Activated CD4-positive, alpha-beta T cell treated with anti-CD3 and anti-CD28 coated beads for 24 hours (primary cell): Measurements from ENCODE around the gene LBX1.

Source experiments
- DNase-seq, 2 donors: peaks; one replicate each; pipeline ENCODE4 v3.0.0-alpha.2; 2020; ENCODE audit warnings: low read depth in 2 of 2

LBX1 gene

DNA sequence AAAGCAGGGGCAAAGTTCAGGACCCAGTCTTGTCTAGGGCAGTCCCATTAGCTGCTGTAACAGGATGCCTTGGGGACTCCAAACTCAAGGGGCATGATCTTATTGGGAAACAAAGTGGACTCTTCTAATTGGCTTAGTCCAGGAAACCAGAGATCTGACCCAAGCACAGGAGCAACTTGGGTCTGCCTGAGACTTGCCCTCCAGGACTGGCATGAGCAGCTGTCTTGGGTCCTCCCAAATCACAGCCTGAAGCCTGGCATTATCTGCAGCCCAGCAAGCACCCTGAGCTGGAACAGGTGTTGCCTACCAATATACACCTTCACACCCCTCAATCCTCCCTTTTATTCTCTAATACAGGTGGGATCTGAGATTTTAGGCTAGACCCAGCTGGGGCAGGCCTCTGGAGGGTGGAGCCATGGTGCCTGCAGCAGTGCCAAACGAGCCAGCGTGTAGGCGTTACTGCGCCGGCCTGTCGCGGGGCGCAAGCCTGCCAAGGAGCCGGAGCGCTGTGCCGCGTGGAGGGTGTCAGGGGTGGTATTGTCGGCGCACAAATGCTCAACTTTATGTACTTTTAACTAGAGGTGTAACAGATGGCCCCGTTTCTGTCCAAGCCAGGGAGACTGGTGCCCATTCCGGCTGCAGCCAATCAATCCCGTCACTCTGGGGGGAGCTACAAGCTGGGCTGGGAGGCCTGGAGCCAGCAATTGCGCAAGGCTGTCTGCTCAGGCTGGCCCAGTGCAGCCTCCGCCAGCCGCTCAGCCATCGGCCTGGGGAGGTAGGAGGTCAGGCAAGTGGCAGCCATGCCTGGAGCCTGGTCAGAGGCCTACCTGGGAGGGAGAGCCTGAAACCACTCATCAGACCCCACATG, 12.8 kb upstream of the LBX1 start:
- DNase-seq = no peak

DNA sequence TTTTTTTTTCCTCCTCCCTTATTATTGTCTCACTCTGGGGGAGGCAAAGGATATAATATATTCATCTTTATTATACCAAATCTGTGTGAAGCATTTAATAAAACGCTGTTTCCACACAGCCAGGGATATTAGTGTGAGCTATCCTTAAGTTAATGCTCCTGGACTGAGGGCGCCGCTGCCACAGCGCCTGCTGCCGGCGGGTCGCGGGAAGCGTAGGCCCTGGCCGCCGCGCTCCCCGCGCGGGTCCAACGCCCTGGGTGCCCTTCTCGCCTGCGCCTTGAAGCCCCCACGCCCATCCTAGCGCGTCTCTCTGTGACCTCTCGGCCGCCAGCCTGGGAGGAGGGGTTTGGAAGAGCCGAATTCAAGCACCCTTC, 9.5 kb upstream of the LBX1 start:
- no peak for DNase-seq

DNA sequence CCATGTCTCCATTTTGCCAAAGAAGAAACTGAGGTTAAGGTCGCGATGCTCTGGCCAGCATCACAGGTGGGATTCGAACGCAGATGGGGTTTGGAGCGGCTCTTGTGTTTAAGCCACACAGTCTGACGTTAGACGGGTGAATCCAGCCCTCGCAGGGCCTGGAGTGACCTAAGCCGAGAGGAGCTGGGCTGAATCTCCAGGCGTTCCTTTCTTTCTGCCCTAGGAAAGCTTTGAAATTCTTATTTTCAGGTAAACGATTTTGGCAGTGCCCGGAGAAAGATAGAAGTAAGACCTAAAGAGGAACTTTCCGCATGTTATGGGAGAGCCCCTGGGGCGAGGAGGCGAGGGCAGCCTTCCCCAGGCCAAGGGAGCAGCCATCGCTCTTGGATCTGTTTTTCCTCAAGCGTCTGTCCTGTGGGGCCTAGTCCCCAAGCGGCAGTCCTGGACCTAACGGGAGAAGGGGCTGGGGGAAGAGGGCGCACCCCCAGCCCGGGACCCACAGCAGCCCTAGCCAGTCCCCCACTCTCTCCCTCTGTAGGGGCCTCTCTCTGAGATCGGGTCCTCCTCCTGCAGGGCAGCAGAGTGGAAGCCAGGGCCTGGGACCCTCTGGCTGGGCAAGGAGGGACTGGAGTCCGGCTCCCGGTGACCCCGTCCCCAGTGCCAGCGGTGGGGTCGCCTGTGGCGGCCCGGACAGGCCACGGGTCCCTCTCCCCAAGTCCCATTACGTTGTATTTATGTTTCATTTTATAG, 8.9 kb upstream of the LBX1 start:
- no peak for DNase-seq

DNA sequence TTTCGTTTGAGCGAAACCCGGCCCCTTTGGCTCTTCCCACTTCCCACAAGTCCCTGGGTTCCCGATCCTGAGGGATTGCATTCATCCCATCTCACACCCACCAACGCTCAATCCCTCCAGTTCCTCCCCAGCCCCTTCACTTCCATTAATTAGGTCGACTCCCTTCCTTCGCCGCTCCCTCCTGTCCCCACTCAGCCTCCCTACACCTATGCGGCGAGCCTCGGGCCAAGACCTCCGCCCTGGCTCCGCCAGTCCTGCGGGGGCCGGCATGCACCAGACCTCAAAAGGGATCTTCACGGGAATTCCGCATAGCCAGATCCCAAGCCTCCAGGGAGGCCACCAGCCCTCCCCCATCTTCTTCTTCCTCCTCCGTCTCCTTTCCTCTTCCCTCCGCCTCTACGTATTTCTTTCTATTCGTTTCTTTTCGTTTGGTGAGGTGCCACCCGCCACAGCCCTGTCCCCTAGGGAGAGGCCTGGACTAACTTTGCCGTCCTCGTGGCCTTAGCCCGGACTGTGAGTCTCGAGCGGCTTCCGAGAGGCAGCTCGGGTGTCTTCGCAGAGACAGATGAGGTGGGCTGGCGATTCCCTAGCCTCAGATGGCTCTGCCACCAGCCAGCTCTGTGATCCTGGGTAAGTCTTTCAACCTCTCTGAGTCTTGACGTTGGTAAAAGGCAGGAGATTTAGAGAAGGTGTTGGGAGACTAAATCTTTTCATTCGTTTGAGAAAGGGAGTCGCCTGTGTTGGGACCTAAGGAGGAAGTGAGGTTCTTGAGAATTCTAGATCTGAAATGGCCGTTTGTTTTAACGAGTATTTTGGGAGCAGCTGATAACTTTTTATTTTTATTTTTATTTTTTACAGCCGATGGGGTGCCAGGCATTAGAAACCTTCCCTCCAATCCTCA, 8.1 kb upstream of the LBX1 start:
- no peak for DNase-seq

DNA sequence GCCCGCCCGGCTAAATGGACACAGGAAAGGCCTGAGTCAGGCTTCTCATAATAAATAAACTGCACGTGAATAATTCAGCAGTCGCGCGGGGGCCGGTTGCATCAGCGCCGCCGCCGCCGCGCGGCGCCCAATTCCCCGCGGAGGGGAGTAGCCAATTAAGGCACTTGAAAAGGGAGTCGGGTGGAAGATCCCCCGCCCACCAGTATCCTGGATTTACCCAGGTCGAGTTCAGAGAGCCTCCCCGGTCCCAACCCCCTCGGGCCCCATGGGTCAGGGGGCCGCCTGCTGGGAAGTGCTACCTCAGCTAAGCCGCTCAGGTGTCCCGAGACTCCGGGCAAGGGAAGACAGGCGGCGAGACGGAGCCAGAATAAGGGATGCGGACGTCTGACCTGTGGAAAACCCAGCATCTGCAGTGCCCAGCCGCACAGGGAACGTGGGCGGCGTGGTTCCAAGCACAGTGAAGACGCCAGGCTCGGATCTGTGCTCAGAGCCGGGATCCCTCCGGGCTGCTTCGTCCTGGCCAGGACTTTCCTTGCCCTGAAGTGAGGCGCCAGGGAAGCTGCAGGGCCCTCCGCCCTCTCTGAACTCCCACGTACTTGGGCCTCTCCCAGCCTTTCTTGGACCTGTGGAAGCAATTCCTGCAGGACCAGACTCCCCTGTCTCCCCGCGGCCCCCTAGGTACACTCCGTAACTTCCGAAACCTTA, 7.3 kb upstream of the LBX1 start:
- no peak for DNase-seq

DNA sequence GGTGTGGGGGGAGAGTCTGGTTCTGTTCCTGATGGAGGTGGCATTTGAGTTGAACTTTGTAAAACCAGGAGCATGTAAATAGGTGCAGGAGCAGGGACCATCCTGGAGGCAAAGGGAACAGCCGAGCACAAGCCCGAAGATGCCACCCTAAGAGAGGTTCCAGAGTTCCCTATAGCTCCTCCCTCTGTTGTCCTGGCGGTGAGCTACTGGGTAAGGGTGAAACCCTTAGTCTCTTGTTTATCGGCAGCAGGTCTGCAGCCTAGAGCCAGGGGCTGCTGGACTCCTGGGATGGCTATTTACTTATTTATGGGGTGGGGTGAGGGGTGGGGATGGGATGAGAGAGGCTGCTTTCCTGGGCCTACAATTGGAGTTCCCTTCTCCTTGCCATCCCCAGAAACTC, 6.5 kb upstream of the LBX1 start:
- no peak for DNase-seq

DNA sequence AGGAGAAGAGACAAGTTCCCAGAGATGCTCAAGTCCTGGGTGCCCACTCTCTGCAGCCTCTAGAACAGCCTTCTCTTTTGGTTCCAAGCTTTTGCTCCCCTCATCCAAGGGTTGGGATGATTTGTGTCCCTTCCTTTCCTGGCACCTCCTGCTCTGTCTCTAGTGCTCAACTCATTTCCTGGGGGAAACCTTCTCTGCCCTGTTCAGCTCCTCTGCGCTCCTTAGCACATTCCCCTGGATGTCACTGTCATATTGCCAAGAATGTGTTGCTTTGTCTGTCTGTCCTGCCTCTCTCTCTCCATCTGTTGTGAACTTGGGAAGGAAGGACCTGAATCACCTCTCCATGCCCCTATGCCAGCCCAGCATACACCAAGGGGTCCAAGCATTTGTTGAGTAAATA, 5.1 kb upstream of the LBX1 start:
- DNase-seq = no peak

DNA sequence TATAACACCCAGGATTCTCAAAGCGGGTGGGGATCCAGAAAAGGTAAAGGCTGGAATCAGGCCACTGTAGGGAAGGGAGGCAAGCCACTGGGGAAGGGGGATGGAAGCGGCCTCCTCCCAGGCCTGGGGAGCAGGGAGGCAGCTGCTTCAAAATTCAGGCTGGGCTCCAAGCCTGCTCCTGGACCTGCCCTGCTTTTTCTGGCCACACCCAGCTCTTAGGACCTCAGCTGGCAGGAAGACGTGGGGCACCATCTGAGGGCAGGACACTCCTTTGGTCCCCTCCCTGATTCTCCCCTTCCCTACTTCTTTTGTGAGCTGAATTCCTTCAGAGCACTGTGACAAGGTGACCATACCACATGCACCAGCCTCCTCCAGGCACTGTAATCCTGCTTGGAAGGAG, 4.6 kb upstream of the LBX1 start:
- DNase-seq = no peak

DNA sequence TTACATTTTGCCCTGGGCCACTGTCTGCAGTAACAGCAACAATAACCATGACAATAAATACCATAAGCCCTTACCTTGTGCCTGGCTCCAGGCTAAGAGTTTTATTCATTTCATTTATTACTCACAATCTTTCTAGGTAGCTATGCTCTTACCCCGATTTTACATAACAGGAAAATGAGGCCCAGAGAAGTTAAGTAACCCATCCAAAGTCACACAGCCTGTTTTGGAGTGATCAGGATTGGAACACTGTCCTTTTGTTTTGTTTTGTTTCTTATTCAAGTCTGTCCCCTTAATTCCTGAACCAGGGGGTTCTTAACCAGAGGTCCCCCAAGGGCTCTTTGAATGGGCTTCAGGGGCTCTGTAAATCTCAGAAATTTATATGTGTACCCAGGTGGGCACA, 4.2 kb upstream of the LBX1 start:
- DNase-seq = no peak

DNA sequence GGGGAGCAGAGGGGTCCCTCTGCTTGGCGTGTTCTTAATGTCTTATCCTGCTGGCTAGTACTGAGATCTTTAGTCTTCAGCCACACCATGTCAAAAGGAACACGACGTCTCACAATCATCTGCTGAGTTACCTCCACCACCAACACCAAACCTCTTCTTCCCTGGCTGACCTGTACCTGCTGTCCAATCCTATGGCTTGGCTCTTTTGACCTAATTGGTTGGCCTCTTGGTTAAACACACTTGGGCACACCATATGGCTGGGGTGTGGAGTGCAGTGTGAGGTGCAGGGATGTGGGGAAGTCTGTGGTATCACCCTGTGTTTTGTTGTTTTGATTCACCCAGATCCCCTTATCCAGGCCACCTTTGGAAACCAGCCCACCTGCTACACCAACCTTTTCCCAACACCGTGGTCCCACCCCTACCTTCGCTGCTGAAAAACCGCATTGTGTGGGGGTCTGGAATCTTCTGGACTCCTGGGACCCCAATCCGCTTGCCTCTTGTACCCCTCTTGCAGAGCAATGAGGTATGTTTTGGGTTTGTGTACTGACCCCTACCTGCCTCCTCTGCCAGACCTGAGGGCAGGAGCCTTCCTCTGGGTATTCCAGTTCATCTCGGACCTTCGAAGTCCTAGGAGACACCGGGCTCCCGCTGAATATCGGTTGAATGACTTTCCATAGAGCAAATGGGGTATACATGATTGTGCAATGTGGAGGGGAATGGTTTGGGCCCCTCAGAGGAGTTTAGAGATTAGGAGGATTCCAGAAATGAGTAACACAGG, 2.8 kb upstream of the LBX1 start:
- no peak for DNase-seq

DNA sequence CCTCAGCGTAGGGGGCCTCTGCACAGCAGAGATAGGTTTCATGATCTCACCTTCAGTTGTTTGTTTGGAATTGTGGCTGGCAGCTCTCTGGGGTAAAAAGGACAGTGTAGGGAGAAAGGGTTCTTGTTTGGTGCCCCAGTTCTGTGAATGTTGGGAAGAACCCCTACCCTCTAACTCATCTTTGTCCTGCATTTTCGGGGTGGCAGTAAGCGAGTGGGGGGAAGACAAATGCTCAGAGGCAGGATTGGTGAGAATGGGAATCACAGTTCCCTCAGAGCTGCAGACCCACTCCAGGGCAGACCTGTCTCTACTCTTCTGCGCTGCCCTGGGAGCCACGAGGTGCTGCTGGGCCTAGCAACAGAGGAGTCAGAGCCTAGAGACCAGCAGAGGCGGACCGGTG, 1.8 kb upstream of the LBX1 start:
- no peak for DNase-seq

DNA sequence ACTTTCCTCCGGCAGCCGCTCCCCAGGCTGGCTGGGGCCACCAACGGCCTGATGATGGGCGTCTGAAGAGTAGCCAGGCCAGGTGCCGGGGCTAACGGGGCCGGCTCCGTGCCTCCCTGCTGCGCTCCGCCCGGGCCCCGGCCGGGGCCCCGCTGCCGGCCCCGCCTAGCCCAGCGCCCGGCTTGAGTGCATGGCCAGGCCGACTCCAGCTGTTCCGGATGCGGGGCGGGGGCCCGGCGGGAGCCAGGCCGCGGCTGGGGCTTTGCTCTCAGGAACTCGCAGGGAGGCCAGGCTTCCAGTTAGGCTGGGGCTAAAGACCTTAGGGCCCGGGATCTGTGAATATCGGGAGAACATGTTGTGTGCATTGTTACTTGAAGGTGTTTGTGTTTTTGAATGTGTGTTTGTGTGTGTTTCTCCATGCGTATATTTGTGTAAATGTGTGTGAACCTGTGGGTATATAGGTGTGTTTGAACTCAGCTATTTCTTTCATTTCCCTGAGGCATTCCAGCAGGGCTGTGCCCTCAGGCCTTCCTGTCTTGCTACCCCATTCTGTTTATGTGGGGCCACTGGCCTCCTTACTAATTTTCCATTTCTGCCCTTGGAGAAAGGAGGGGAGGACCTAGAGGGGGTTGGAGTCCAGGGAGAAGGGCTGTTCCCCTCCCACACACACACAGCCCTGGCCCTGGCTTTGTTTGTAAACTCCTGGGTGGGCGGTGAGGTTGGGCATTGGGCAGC, 1.1 kb upstream of the LBX1 start:
- no peak for DNase-seq

DNA sequence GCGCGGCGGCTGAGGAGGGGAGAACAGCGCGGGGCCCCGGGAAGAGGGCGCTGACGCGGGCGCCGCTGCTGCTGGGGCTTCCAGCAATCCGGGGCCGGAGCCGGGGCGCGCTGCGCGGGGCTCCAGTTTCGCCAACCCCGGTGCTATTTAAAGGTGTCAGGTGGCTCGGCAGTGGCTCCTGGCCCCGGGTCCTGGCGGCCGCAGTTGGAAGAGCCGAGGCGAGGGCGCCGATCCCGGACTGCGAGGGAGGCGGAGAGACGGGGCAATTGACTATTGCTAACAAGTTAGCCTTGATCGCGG, 347 bp downstream of the LBX1 start:
- DNase-seq = no peak

DNA sequence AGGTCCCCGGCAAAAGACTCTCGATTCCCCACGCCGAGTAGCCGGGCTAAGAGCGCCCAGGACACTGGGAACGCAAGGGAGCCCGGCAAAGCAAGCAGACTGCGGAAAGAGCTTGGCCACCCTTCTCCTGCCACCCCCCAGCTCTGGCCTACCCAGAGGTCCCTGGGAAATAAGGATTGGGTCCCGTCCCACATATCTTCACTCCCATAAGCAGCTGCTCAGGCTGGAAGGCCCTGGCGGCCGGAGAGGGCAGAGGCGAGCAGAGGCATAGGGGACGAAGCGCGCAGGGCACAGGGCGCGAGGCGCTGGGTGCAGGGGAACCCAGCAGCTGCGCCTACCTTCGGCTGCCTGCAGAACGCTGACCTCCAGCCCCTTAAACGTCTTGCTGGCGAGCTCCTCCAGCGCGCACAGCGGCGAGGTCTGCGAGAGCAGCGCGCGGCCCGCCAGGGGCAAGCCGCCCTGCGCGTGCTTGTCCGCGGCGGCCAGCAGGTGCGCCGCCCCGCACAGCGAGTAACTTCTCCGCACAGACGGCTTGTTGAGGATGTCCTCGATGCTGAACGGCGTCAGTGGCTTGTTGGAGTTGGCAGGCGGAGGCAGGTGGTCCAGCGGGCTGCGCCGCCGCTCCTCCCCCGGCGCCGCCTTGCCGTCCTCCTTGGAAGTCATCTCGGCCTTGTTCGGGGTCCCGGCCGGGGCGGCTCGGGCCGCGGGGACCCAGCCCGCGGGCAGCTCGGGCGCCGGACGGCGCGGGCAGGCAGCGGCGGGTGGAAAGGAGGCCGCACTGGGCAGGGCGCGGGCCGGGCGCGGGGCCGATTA, 904 bp downstream of the LBX1 start:
- no peak for DNase-seq

DNA sequence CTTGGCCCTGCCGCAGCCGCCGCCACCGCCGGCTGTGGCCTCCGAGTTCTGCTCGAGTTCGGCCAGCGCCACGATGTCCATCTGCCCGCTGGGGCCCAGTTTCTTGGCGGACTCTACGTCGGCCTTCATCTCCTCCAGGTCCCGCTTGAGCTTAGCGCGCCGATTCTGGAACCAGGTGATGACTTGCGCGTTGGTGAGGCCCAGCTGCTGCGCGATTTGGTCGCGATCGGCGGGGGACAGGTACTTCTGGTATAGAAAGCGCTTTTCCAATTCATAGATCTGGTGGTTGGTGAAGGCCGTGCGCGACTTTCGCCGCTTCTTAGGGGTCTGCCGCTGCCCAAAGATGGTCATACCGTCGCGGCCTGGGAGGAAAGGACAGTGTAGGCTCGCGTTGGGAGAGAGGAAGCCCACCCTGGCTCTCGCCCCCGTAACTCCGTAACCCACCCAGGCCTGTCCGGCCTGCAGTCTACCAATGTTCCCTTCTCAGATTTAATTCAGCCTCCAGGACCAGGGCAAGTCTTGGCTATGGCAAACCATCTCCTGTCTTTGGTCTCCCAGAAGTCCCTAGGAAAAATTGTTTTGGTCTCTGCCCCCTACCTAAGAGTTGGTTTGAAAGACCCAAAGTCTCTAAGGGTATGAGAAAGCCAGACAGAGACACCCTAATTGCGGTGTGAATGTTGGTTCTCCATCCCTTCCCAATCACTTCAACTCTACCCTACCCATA, 1.7 kb downstream of the LBX1 start:
- no peak for DNase-seq

DNA sequence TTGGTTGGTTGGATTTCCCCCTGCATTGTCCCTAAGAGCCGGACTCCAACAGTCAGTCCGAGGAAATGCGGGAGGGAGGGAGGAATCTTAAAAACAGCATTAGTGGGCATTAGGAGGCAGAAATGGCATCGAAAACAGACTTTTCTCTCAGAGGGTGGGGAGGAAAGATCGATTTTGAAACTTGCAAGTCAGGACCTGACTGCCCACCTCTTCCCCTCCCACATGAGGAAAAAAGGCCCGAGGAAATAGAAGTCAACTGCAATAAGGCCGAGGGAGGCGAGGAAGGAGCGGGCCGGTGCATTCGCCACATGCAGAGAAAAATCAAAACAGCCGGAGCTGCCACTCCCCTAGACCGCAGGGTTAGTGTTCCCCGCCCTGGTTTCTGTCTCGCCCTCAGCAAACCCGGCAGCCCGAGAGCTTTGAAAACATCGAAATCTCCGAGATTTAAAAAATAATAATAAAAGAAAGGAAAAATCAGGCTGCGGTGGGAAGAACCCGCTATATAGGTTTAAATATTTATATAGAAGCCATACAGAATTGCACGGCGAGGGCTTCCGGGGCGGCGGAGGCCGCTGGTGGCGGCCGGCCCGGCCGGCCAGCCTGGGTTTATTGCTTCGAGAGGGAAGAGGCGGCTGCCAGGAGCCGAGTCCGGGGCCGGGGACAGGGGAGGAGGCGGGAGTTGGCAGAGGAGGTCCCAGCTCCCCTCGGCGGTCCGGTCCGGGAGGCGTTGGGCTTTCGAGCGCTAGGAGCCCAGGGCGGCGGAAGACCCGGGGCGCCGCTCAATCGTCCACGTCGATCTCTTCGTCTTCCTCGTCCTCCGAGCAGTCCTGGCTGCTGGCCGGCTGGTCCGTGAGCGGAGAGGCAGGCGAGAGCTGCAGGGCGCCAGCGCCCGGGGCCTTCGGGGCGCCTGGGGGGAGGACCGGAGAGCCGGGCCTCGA, 2.5 kb downstream of the LBX1 start:
- no peak for DNase-seq

DNA sequence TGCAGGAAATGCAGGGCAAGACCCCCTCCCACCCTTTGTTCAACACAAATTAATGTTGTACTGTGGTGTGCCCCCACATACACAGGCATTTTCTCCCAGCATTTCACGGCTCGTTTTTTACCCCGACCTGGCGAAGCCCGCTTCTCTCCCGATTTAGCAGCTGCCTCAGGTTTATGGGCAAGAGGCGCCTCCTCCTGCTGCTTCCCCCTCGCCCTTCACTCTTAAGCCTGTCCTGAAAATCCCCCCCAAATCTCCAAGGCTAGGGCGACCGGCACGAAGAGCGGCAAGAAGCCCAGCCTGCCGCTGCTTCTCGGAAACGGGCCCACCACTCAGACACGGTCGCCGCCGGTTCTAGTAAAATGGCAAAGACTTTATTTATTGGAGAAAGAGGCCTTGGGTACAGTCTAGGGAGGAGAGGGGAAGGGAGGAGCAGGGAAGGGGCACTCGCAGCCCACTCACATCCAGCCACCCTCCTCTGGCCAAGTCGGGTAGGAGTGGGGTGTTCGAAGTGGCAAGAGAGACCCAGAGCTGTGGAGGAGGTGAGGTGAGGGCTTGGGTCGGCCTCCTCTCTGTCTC, 3.3 kb downstream of the LBX1 start:
- no peak for DNase-seq
